Measurements from ENCODE around the gene SNORC.

DNA sequence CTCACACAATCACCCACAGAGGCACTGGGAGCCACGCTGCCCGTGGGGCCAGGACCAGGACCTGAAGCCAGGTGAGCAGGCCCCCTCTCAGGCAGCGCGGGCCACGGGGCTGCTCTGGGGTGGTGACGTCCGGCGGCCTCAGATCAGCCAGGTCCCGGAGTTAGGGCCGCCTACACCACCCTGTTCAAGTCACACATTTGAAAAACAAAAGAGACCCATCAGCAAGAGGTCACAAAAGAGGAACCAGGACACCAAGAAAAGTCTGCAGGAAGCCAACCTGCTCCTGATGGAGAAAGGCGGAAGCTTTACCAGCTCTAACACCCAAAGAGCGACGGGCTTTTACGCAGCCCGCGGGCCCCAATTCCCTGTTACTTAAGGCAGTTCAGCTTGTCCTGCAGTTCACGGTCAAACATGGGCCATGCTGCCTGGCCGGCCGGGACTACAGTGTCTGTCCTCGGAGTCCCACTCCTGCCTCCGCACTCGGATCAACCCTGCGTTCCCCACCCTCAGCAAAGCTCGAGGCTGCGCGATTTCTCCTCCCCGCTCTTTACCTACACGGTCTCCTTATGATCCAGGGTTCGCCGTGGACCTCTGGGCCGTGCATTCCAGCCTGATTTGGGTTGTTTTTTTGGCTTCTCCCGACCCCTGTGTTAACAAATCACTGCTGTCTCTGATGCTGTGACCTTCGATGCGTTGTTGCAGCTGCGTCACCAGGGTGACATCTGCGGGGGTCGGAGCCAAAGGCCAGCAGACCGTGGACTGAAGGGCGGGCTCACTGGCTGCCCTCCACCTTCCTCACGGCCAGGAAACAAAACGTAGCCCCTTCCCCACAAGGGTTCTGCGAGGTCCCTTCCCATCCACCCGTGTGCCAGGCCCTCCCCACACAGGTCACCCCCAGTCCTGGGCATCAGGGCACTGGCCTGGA is 31.0 kb downstream of the SNORC start:
- no peak for TF ChIP-seq SMC3 (IDR thresholded peaks at IDR 0.05; ENCODE audit: low read depth, low read length)
- TF ChIP-seq, protein P1, sequence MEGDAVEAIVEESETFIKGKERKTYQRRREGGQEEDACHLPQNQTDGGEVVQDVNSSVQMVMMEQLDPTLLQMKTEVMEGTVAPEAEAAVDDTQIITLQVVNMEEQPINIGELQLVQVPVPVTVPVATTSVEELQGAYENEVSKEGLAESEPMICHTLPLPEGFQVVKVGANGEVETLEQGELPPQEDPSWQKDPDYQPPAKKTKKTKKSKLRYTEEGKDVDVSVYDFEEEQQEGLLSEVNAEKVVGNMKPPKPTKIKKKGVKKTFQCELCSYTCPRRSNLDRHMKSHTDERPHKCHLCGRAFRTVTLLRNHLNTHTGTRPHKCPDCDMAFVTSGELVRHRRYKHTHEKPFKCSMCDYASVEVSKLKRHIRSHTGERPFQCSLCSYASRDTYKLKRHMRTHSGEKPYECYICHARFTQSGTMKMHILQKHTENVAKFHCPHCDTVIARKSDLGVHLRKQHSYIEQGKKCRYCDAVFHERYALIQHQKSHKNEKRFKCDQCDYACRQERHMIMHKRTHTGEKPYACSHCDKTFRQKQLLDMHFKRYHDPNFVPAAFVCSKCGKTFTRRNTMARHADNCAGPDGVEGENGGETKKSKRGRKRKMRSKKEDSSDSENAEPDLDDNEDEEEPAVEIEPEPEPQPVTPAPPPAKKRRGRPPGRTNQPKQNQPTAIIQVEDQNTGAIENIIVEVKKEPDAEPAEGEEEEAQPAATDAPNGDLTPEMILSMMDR (conservative IDR thresholded peaks at IDR 0.05; ENCODE audit: low read depth, low read length): no peak
- TF ChIP-seq MAFK (IDR thresholded peaks at IDR 0.05; ENCODE audit: low read depth, low read length): no peak
